AG10803 (cell line): Measurements from ENCODE around the gene CFAP99.

Source experiments
- DNase-seq: peaks from one replicate; pipeline ENCODE4 v3.0.0; 2010; ENCODE audit warnings: low read depth
- H3K4me3 ChIP-seq: 2 replicates; pipeline ENCODE4 v1.5.1; 2011; ENCODE audit warnings: mild to moderate bottlenecking, low read length, control low read depth
- TF ChIP-seq, protein P1 (sequence below): conservative IDR thresholded peaks from 2 replicates; pipeline ENCODE4 v1.5.1; 2011; ENCODE audit warnings: mild to moderate bottlenecking, low read length, control low read depth, inconsistent platforms

Gene CFAP99

DNA sequence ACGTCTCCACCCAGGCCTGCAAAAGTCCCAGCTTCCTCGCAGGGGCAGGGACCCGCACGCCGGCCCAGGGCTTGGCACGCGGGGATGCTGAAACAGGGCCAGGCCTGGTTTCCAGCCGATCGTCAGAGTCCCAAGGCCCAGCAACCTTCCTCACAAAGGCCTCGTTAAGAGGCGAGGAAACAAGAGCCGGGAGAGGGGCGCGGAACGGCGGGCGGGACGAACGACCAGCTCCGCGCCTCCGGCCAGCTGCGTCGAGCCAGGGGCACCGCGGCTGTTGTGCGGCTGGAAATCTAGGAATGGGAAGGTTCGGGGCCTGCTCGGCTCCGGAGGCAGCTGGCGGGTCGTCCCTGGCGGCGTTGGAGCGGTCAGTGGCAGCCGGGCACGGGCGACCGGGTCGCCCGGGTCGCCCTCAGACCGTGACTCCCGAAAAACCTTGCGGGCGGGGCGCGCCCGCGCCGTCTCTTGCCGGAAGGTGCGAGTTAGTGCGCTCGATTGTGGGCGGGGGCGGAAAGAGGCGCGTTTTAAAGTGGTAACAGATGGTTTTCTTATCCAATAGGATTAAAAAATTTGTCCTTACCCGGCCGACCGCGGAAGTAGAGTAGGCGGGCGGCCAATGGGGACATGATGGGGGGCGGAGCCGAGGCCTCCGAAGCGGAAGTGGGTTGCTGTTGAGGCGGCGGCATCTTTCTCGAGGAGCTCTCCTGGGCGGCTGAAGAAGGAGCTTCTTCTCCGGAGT lies 49.9 kb downstream of the CFAP99 start, which contains the start of gene RNF4:
RNF4 (plus strand) TSS at position 651 of the 736 bp plus-strand sequence. CDS start 21,388 bp downstream, outside the sequence.
- DNase-seq, result peak; percentile 97
- peak within 1 kb of the TSS; percentile 90 for H3K4me3 ChIP-seq
- TF ChIP-seq, protein P1, sequence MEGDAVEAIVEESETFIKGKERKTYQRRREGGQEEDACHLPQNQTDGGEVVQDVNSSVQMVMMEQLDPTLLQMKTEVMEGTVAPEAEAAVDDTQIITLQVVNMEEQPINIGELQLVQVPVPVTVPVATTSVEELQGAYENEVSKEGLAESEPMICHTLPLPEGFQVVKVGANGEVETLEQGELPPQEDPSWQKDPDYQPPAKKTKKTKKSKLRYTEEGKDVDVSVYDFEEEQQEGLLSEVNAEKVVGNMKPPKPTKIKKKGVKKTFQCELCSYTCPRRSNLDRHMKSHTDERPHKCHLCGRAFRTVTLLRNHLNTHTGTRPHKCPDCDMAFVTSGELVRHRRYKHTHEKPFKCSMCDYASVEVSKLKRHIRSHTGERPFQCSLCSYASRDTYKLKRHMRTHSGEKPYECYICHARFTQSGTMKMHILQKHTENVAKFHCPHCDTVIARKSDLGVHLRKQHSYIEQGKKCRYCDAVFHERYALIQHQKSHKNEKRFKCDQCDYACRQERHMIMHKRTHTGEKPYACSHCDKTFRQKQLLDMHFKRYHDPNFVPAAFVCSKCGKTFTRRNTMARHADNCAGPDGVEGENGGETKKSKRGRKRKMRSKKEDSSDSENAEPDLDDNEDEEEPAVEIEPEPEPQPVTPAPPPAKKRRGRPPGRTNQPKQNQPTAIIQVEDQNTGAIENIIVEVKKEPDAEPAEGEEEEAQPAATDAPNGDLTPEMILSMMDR, result no peak

GRCh38 chr4:2469192-2469984 lies 50.6 kb downstream of the CFAP99 start:
- H3K4me3 ChIP-seq, result peak overlapping the region; percentile 90
- TF ChIP-seq, protein P1, result no peak
- peak; percentile 41 for DNase-seq

- no peak for DNase-seq
- peak overlapping the region; percentile 90 for H3K4me3 ChIP-seq
- TF ChIP-seq, protein P1, result no peak
Measured at GRCh38 chr4:2470791-2471190, 52.0 kb downstream of the CFAP99 start.

DNA sequence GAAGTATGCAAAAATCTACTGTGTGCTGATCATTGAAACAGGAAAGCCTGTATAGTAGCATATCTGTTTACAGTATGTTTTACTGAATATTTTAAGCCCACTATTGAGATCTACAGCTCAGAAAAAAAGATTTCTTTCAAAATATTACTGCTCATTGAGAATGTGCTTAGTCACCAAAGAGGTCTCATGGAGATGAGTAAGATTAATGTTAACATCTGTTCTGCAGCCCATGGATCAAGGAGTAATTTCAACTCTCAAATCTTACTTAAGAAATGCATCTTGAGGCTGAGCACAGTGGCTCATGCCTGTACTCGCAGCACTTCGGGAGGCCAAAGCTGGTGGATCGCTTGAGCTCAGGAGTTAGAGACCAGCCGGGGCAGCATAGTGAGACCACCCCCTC lies 53.4 kb downstream of the CFAP99 start:
- H3K4me3 ChIP-seq, result no peak overlapping the region
- TF ChIP-seq, protein P1, result no peak
- DNase-seq, result peak; percentile 64

GRCh38 chr4:2478229-2478628 lies 59.5 kb downstream of the CFAP99 start:
- TF ChIP-seq, protein P1, result no peak
- no peak overlapping the region for H3K4me3 ChIP-seq
- DNase-seq, result peak; percentile 63

DNA sequence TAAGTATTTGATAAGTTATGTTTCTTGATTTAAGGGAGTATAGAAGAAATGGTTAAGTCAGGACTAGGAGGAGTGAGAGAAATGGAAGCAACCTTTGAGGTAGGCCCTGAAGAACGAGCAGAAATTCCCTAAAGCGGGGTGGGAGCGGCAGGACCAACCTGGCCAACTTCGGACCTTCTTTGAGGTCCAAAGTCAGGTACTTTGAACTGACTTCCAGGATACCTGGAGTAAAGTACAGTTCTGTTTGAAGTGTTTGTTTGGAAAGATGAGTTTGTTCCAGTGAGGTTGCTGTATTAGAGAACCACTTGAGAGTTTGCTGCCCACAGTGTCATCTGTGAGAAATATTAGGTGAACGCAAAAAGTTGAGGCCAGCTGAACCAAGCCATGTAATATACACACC lies 61.9 kb downstream of the CFAP99 start:
- no peak for DNase-seq
- TF ChIP-seq, protein P1, result no peak
- H3K4me3 ChIP-seq, result no peak overlapping the region
